GM21367 (cell line): ENCODE data around the gene LRP1B.
"Not testable (repeated sequence)": the region's sequence is repeated elsewhere in the genome, so short reads cannot be mapped to it uniquely, and the experiment has no call there.

Experiments used
- ATAC-seq: cut with Tn5 transposase; IDR thresholded peaks from one replicate; pipeline ENCODE4 v1.9.1; 2021; ENCODE audit not compliant: unreplicated experiment

LRP1B gene

GRCh38 chr2:140308706-140309105, 1822.1 kb downstream of the LRP1B start:
- no peak for ATAC-seq

- no peak for ATAC-seq
Measured at GRCh38 chr2:140307532-140307931, 1823.3 kb downstream of the LRP1B start.

- no peak for ATAC-seq
Measured at GRCh38 chr2:140295767-140296166, 1835.0 kb downstream of the LRP1B start.

GRCh38 chr2:140288726-140289125, 1842.1 kb downstream of the LRP1B start:
- ATAC-seq: no peak

GRCh38 chr2:140288213-140288612, 1842.6 kb downstream of the LRP1B start:
- ATAC-seq: no peak

- ATAC-seq: no peak
Measured at GRCh38 chr2:140286377-140286776, 1844.4 kb downstream of the LRP1B start.

GRCh38 chr2:140277344-140277743, 1853.5 kb downstream of the LRP1B start:
- not testable (repeated sequence) for ATAC-seq

- no peak for ATAC-seq
Measured at GRCh38 chr2:140276661-140277060, 1854.2 kb downstream of the LRP1B start.

- ATAC-seq: no peak
Measured at GRCh38 chr2:140275427-140275826, 1855.4 kb downstream of the LRP1B start.

GRCh38 chr2:140274891-140275290, 1855.9 kb downstream of the LRP1B start:
- no peak for ATAC-seq

GRCh38 chr2:140273958-140274357, 1856.9 kb downstream of the LRP1B start:
- ATAC-seq: no peak

- ATAC-seq: no peak
Measured at GRCh38 chr2:140273408-140273807, 1857.4 kb downstream of the LRP1B start.

- ATAC-seq: no peak
Measured at GRCh38 chr2:140270224-140270623, 1860.6 kb downstream of the LRP1B start.

- no peak for ATAC-seq
Measured at GRCh38 chr2:140269000-140269399, 1861.8 kb downstream of the LRP1B start.

GRCh38 chr2:140262908-140263307, 1867.9 kb downstream of the LRP1B start:
- ATAC-seq: no peak

GRCh38 chr2:140257692-140258300, 1873.0 kb downstream of the LRP1B start:
- ATAC-seq: no peak

- ATAC-seq: no peak
Measured at GRCh38 chr2:140256080-140256479, 1874.7 kb downstream of the LRP1B start.

GRCh38 chr2:140249821-140250220, 1881.0 kb downstream of the LRP1B start:
- ATAC-seq: no peak

GRCh38 chr2:140248623-140249022, 1882.2 kb downstream of the LRP1B start:
- ATAC-seq: no peak

- no peak for ATAC-seq
Measured at GRCh38 chr2:140247451-140248195, 1883.2 kb downstream of the LRP1B start.

GRCh38 chr2:140246957-140247356, 1883.9 kb downstream of the LRP1B start:
- no peak for ATAC-seq

- no peak for ATAC-seq
Measured at GRCh38 chr2:140246058-140246457, 1884.8 kb downstream of the LRP1B start.

GRCh38 chr2:140242889-140243288, 1887.9 kb downstream of the LRP1B start:
- ATAC-seq: no peak
